HEK293T (cell line): Measurements from ENCODE around the gene WIPF3.
A peak's percentile ranks its signal among the peaks of the same experiment; 100 is the strongest.

Source experiments
- CTCF ChIA-PET: fragments of 350-600 bp; formaldehyde crosslinking; extraction: SDS; loops from one replicate; lab custom pipeline; 2021; ENCODE audit warnings: antibody characterized with exemption, inconsistent platforms; lab: Yijun Ruan, JAX
- POLR2A ChIA-PET: fragments of 350-600 bp; formaldehyde crosslinking; extraction: SDS; loops from one replicate; lab custom pipeline; 2020; ENCODE audit warnings: antibody characterized with exemption, inconsistent platforms; lab: Yijun Ruan, JAX
- DNase-seq: peaks from one replicate; pipeline ENCODE4 v3.0.0; 2012; ENCODE audit warnings: mixed read lengths; ENCODE audit errors: extremely low spot score
- ARNT ChIP-seq: fragments of 450-650 bp; IDR thresholded peaks from 2 replicates; pipeline ENCODE4 v1.6.1; 2017; ENCODE audit warnings: mild to moderate bottlenecking
- BHLHE40 ChIP-seq: fragments of 450-650 bp; IDR thresholded peaks from 2 replicates; pipeline ENCODE4 v1.6.1; 2016; ENCODE audit warnings: mild to moderate bottlenecking, moderate library complexity, borderline replicate concordance
- CTBP1 ChIP-seq: fragments of 450-650 bp; IDR thresholded peaks from 2 replicates; pipeline ENCODE4 v1.6.1; 2016; ENCODE audit warnings: borderline replicate concordance
- ELF4 ChIP-seq: fragments of 450-650 bp; IDR thresholded peaks from 2 replicates; pipeline ENCODE4 v1.6.1; 2017; ENCODE audit warnings: antibody characterized with exemption
- FOXA1 ChIP-seq: fragments of 450-650 bp; IDR thresholded peaks from 2 replicates; pipeline ENCODE4 v1.6.1; 2016; ENCODE audit warnings: mild to moderate bottlenecking
- FOXK2 ChIP-seq: fragments of 450-650 bp; IDR thresholded peaks from 2 replicates; pipeline ENCODE4 v1.6.1; 2016; ENCODE audit warnings: mild to moderate bottlenecking
- FOXM1 ChIP-seq: fragments of 450-650 bp; IDR thresholded peaks from 2 replicates; pipeline ENCODE4 v1.6.1; 2017; ENCODE audit warnings: mild to moderate bottlenecking, borderline replicate concordance
- HDGF ChIP-seq: fragments of 450-650 bp; IDR thresholded peaks from 2 replicates; pipeline ENCODE4 v1.6.1; 2017; ENCODE audit warnings: antibody characterized with exemption, borderline replicate concordance
- L3MBTL2 ChIP-seq: fragments of 450-650 bp; conservative IDR thresholded peaks from 2 replicates; pipeline ENCODE4 v1.6.1; 2016; ENCODE audit warnings: mild to moderate bottlenecking
- LEF1 ChIP-seq: fragments of 450-650 bp; IDR thresholded peaks from 2 replicates; pipeline ENCODE4 v1.6.1; 2017; ENCODE audit warnings: mild to moderate bottlenecking, borderline replicate concordance
- NFRKB ChIP-seq: fragments of 450-650 bp; IDR thresholded peaks from 2 replicates; pipeline ENCODE4 v1.6.1; 2016; ENCODE audit warnings: mild to moderate bottlenecking, moderate library complexity
- SP1 ChIP-seq: fragments of 450-650 bp; IDR thresholded peaks from 2 replicates; pipeline ENCODE4 v1.6.1; 2017
- SUZ12 ChIP-seq: fragments of 450-650 bp; IDR thresholded peaks from 2 replicates; pipeline ENCODE4 v1.6.1; 2016; ENCODE audit warnings: mild to moderate bottlenecking
- TARDBP ChIP-seq: fragments of 450-650 bp; IDR thresholded peaks from 2 replicates; pipeline ENCODE4 v1.6.1; 2016
- ZNF384 ChIP-seq: fragments of 450-650 bp; IDR thresholded peaks from 2 replicates; pipeline ENCODE4 v1.6.1; 2016
- TF ChIP-seq, protein P1 (sequence below): fragments of 450-650 bp; IDR thresholded peaks from 2 replicates; pipeline ENCODE4 v1.6.1; 2016

WIPF3 gene

GRCh38 chr7:29826904-29827303 lies 20.6 kb downstream of the WIPF3 start:
- POLR2A ChIA-PET: no interaction called here
- DNase-seq: no peak
- no peak for TF ChIP-seq ZNF384
- CTCF ChIA-PET: no interaction called here

DNA sequence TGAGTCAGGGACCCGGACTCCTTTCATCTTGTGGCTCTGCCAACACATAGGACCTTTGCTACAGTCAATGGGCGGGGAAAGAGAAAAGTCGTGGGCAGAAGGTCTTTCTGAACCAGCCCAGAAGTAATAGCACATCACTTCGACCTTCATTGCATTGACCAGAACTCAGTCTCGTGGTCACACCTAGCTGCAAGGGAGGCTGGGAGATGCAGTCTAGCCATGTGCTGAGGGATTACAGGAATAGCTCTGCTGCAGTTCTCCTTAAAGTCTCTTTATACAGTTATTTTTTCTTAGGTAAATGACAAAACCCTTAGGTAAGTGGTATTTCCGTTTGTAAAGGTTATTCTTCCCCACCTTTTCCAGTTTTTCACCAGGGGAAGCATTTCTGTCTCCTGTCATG lies 25.4 kb downstream of the WIPF3 start:
- POLR2A ChIA-PET: no interaction called here
- CTCF ChIA-PET: no interaction called here

DNA sequence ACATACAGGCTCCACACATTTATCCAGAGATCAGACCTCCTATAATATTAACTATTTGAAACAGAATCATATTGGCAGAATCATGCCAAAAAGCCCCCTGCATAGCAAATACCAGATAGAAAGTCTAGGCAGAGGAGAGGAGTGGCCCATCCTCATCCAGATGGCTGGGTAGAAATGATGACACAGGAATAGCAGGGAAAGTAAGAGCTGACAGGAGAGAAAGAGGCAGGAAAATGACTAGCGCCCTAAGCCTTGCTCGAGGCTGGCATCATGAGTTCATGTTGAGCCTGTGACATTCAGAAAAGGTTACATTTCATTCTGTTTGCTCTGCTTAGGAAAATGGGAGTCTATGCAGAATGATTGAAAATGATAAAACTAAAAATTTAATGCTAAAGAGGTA lies 27.6 kb downstream of the WIPF3 start:
- POLR2A ChIA-PET: no interaction called here
- CTCF ChIA-PET: no interaction called here
- TF ChIP-seq ELF4 (no peak), NFRKB (no peak), FOXM1 (no peak), ARNT (no peak), FOXK2 (no peak), ZNF384 (no peak), LEF1 (no peak), SUZ12 (no peak), L3MBTL2 (no peak), CTBP1 (no peak), HDGF (no peak), FOXA1 (no peak), SP1 (no peak), TARDBP (no peak), BHLHE40 (no peak)
- TF ChIP-seq, protein P1, sequence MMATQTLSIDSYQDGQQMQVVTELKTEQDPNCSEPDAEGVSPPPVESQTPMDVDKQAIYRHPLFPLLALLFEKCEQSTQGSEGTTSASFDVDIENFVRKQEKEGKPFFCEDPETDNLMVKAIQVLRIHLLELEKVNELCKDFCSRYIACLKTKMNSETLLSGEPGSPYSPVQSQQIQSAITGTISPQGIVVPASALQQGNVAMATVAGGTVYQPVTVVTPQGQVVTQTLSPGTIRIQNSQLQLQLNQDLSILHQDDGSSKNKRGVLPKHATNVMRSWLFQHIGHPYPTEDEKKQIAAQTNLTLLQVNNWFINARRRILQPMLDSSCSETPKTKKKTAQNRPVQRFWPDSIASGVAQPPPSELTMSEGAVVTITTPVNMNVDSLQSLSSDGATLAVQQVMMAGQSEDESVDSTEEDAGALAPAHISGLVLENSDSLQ: no peak
- DNase-seq: no peak

More for the DNA sequence above, 25.4 kb downstream of the WIPF3 start:
- no peak for DNase-seq
- TF ChIP-seq LEF1 (no peak), SP1 (no peak), HDGF (no peak), FOXK2 (no peak), TARDBP (no peak), ZNF384 (no peak), FOXA1 (no peak), CTBP1 (no peak), FOXM1 (no peak)
- TF ChIP-seq, protein P1: no peak

DNA sequence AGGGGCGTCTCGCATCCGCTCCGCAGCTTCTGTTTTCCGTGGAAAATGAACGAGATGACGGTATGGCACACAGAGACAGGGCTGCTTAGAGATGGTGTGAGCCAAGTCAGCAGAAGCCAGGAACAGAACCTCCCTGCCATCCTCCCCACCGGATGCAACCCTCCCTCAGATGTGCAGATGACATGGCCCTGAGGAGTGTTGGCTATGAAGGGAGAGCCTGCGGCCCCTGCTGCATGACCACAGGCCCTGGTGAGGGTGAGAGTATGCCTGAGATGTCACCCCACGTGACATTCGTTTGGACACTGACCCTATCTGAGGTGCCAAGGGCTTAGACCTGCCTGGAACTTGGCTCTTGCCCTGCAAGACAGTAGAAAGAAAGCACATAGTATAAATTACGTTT lies 29.4 kb downstream of the WIPF3 start:
- ChIA-PET CTCF (no interaction called here), POLR2A (no interaction called here)
- no peak for DNase-seq
- TF ChIP-seq ELF4 (no peak), FOXK2 (no peak), ZNF384 (no peak), LEF1 (no peak), L3MBTL2 (no peak), HDGF (no peak), SUZ12 (no peak), ARNT (no peak), TARDBP (no peak), BHLHE40 (no peak), SP1 (no peak), CTBP1 (no peak)

DNA sequence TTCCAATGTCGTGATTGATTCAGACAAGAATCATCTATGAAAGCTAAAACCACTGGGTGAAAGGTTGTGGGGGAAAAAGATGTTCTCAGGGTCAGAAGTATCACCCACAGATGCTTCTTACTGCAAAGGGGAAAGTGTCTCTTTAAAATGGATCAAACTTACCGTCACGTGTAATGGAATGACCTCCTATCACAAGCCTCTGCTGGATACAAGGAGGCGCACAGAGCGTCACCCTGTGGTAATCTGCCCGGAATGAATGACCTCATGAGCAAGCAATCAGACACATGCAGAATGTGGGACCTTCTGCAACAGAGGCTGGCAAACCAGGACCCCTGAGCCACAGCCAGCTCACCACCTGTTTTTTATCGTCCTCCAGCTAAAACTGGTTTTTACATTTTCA lies 33.0 kb downstream of the WIPF3 start:
- ChIA-PET POLR2A (no interaction called here), CTCF (no interaction called here)
- peak; percentile 25 for DNase-seq
- no peak for TF ChIP-seq NFRKB
- no peak for TF ChIP-seq ZNF384
- no peak for TF ChIP-seq LEF1
- TF ChIP-seq, protein P1: no peak
- no peak for TF ChIP-seq TARDBP
- no peak for TF ChIP-seq SP1
- no peak for TF ChIP-seq L3MBTL2
- TF ChIP-seq CTBP1: no peak

- TF ChIP-seq, protein P1: no peak
- TF ChIP-seq FOXM1 (no peak), SP1 (no peak), BHLHE40 (no peak), ARNT (no peak)
- CTCF ChIA-PET: no interaction called here
- no peak for DNase-seq
- POLR2A ChIA-PET: no interaction called here
Measured at GRCh38 chr7:29839921-29840320, 33.6 kb downstream of the WIPF3 start.
